H9 (cell line): Measurements from ENCODE around the gene RHBDL1. TPM values are rescaled to one million over a fixed set of nuclear protein-coding genes. Genes with fewer than 3 reads are reported as not detected.

Experiments
- DNase-seq: peaks from one replicate; pipeline ENCODE4 v3.0.0-alpha.2; 2017
- H2AFZ ChIP-seq: one replicate; pipeline ENCODE4 v1.6.1; 2013; ENCODE audit warnings: mild to moderate bottlenecking, low read length, control low read depth, moderate library complexity
- H2AK5ac ChIP-seq: 2 replicates; pipeline ENCODE4 v1.6.1; 2013; ENCODE audit warnings: low read length, control low read depth, mixed read lengths; ENCODE audit not compliant: insufficient read length
- H2BK120ac ChIP-seq: one replicate; pipeline ENCODE4 v1.6.1; 2013; ENCODE audit warnings: low read depth, mild to moderate bottlenecking, low read length, control low read depth, inconsistent platforms; ENCODE audit not compliant: poor library complexity, severe bottlenecking
- H2BK12ac ChIP-seq: 2 replicates; pipeline ENCODE4 v1.6.1; 2013; ENCODE audit warnings: low read length, control low read depth, mixed read lengths, low read depth; ENCODE audit not compliant: insufficient read length
- H2BK15ac ChIP-seq: 2 replicates; pipeline ENCODE4 v1.6.1; 2013; ENCODE audit warnings: low read depth, low read length, control low read depth
- H2BK20ac ChIP-seq: one replicate; pipeline ENCODE4 v1.6.1; 2013; ENCODE audit warnings: low read depth, mild to moderate bottlenecking, low read length, control low read depth, inconsistent platforms; ENCODE audit not compliant: poor library complexity, severe bottlenecking
- H2BK5ac ChIP-seq: 2 replicates; pipeline ENCODE4 v1.6.1; 2013; ENCODE audit warnings: low read length, control low read depth, mixed read lengths; ENCODE audit not compliant: insufficient read length
- H3K14ac ChIP-seq: 2 replicates; pipeline ENCODE4 v1.6.1; 2013; ENCODE audit warnings: low read length, control low read depth; ENCODE audit not compliant: insufficient read depth
- H3K18ac ChIP-seq: 2 replicates; pipeline ENCODE4 v1.6.1; 2013; ENCODE audit warnings: low read depth, mild to moderate bottlenecking, mixed read lengths, low read length, control low read depth; ENCODE audit not compliant: insufficient read length
- H3K23ac ChIP-seq: 2 replicates; pipeline ENCODE4 v1.6.1; 2013; ENCODE audit warnings: low read length, control low read depth, mixed read lengths, low read depth; ENCODE audit not compliant: insufficient read length
- H3K23me2 ChIP-seq: 2 replicates; pipeline ENCODE4 v1.6.1; 2013; ENCODE audit warnings: low read depth, mild to moderate bottlenecking, mixed read lengths, low read length, control low read depth; ENCODE audit not compliant: insufficient read length, poor library complexity, severe bottlenecking
- H3K27ac ChIP-seq: 2 replicates; pipeline ENCODE4 v1.5.1; 2013; ENCODE audit warnings: low read length, control low read depth, mixed read lengths, low read depth; ENCODE audit not compliant: insufficient read length
- H3K27me3 ChIP-seq: 2 replicates; pipeline ENCODE4 v1.6.1; 2013; ENCODE audit warnings: low read length, control low read depth, inconsistent platforms; ENCODE audit not compliant: insufficient read depth
- H3K4ac ChIP-seq: 2 replicates; pipeline ENCODE4 v1.6.1; 2013; ENCODE audit warnings: low read depth, mild to moderate bottlenecking, control low read depth, inconsistent platforms, low read length, moderate library complexity
- H3K4me1 ChIP-seq: 2 replicates; pipeline ENCODE4 v1.6.1; 2013; ENCODE audit warnings: low read length, control low read depth, inconsistent platforms; ENCODE audit not compliant: insufficient read depth
- H3K4me2 ChIP-seq: 2 replicates; pipeline ENCODE4 v1.6.1; 2013; ENCODE audit warnings: low read length, control low read depth, mixed read lengths; ENCODE audit not compliant: insufficient read length, insufficient read depth
- H3K56ac ChIP-seq: 2 replicates; pipeline ENCODE4 v1.6.1; 2013; ENCODE audit warnings: low read depth, mild to moderate bottlenecking, mixed read lengths, low read length, control low read depth; ENCODE audit not compliant: insufficient read length
- H3K79me1 ChIP-seq: 2 replicates; pipeline ENCODE4 v1.6.1; 2013; ENCODE audit warnings: low read depth, mild to moderate bottlenecking, moderate library complexity, low read length, control low read depth, inconsistent platforms; ENCODE audit not compliant: insufficient read depth, poor library complexity, severe bottlenecking
- H3K79me2 ChIP-seq: 2 replicates; pipeline ENCODE4 v1.6.1; 2013; ENCODE audit warnings: low read length, control low read depth, inconsistent platforms; ENCODE audit not compliant: insufficient read depth
- H3K9ac ChIP-seq: 2 replicates; pipeline ENCODE4 v1.6.1; 2013; ENCODE audit warnings: low read length, control low read depth, mixed read lengths; ENCODE audit not compliant: insufficient read length; ENCODE audit errors: extremely low read depth
- H3K9me3 ChIP-seq: one replicate; pipeline ENCODE4 v1.6.1; 2013; ENCODE audit warnings: low read depth, low read length, inconsistent platforms; ENCODE audit not compliant: control insufficient read depth
- H3T11ph ChIP-seq: one replicate; pipeline ENCODE4 v1.6.1; 2013; ENCODE audit warnings: mild to moderate bottlenecking, low read length, control low read depth, inconsistent platforms
- H4K20me1 ChIP-seq: one replicate; pipeline ENCODE4 v1.6.1; 2013; ENCODE audit not compliant: control insufficient read depth, insufficient read length, insufficient read depth
- H4K5ac ChIP-seq: 2 replicates; pipeline ENCODE4 v1.6.1; 2013; ENCODE audit warnings: low read depth, mild to moderate bottlenecking, mixed read lengths, low read length, control low read depth; ENCODE audit not compliant: insufficient read length
- H4K8ac ChIP-seq: replicated peaks from 2 replicates; pipeline ENCODE4 v1.6.1; 2013; ENCODE audit warnings: low read length, control low read depth, mixed read lengths, low read depth; ENCODE audit not compliant: insufficient read length
- H4K91ac ChIP-seq: 2 replicates; pipeline ENCODE4 v1.6.1; 2013; ENCODE audit warnings: low read depth, mild to moderate bottlenecking, moderate library complexity, mixed read lengths, low read length, control low read depth; ENCODE audit not compliant: insufficient read length
- H3K27ac Mint-ChIP-seq, 3 experiments: 2 replicates in 2 of 3; 3 replicates in 1 of 3; pipeline ENCODE4 v1.8.0; 2020 to 2021; ENCODE audit warnings: mixed read lengths in 3 of 3, mild to moderate bottlenecking in 1 of 3, moderate library complexity in 1 of 3
- H3K27me3 Mint-ChIP-seq: 2 replicates; pipeline ENCODE4 v1.8.0; 2021; ENCODE audit warnings: low read depth, mild to moderate bottlenecking, moderate library complexity, mixed read lengths
- H3K36me3 Mint-ChIP-seq, 3 experiments: 2 replicates in 2 of 3; 3 replicates in 1 of 3; pipeline ENCODE4 v1.8.0; 2020 to 2021; ENCODE audit warnings: low read depth in 3 of 3, mixed read lengths in 3 of 3; ENCODE audit not compliant: insufficient read depth in 1 of 3
- H3K4me1 Mint-ChIP-seq, 2 experiments: 2 replicates each; pipeline ENCODE4 v1.8.0; 2020; ENCODE audit warnings: mixed read lengths in 2 of 2
- H3K4me3 Mint-ChIP-seq, 2 experiments: 2 replicates in 1 of 2; 3 replicates in 1 of 2; pipeline ENCODE4 v1.8.0; 2020 to 2021; ENCODE audit warnings: mild to moderate bottlenecking in 2 of 2, mixed read lengths in 2 of 2, moderate library complexity in 1 of 2
- H3K9me3 Mint-ChIP-seq, 2 experiments: 2 replicates in 1 of 2; 3 replicates in 1 of 2; pipeline ENCODE4 v1.8.0; 2020; ENCODE audit warnings: mild to moderate bottlenecking in 2 of 2, mixed read lengths in 2 of 2, moderate library complexity in 1 of 2
- WGBS: extraction: QIAGEN DNeasy Blood & Tissue Kit; methylation state at CpG from one replicate; pipeline ENCODE4 v1.1.7; 2013; ENCODE audit warnings: missing lambda C conversion rate, low lambda C conversion rate, mixed read lengths; ENCODE audit not compliant: insufficient read length; ENCODE audit errors: extremely low coverage; 5-methylcytosine and 5-hydroxymethylcytosine counted together
- total RNA-seq: library from RNA; stranded (reverse); gene quantifications from 2 replicates; pipeline ENCODE4 v1.2.1, GENCODE V29; 2021
- TF ChIP-seq, protein P1 (sequence below): fragments of 200-600 bp; sonication (generic); conservative IDR thresholded peaks from 3 replicates; pipeline ENCODE4 v1.8.0; 2021; ENCODE audit warnings: antibody characterized with exemption, mild to moderate bottlenecking

The RHBDL1 gene
- total RNA-seq, 1 experiment from 2014 or later = 7.6 TPM

DNA sequence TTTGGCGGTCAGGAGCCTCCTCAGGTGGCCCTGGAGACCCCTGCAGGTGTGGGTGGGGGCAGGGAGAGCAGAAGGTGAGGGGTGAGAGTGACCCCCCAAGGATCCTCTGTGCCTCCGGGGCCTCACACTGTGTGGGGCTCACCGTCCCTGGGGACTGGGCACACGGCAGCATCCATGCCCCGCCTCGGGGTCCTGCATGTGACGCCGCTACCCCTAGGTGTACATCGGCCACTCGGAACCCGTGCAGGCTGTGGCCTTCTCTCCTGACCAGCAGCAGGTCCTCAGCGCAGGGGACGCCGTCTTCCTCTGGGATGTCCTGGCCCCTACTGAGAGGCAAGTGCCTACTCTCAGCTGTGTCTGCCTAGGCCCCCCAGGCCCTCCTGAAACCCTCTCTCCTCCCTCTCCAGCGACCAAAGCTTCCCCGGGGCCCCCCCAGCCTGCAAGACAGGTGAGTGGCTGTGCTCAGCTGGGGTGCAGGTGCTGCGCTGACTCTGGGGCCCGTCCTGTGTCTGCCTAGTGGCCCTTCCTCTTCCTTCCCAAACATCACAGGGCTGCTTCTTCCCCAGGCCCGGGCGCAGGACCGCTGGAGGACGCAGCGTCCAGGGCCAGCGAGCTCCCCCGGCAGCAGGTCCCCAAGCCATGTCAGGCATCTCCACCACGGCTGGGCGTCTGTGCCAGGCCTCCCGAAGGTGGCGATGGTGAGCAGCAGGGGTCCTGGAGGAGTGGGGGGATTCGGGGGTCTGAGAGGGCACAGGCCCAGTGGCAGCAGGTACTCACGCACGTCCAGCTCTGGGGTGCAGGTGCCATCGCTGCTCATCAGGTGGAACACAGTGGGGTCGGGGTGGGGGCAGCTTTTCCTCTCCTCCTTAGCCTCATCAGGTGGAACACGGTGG lies 16.5 kb upstream of the RHBDL1 start:
- no peaks in the 10 kb centered on the region for H3K79me1 ChIP-seq

More for the DNA sequence above, 16.5 kb upstream of the RHBDL1 start:
- Histone ChIP-seq H3K27me3 (no peaks in the 10 kb centered on the region), H3K23ac (no peak overlapping the region), H3K4ac (no peak overlapping the region), H2BK15ac (no peak overlapping the region), H2AFZ (no peak overlapping the region), H3T11ph (no peak overlapping the region), H4K8ac (no peak overlapping the region), H3K56ac (no peak overlapping the region), H4K91ac (no peak overlapping the region), H3K27ac (no peak overlapping the region), H3K14ac (no peak overlapping the region), H3K23me2 (no peaks in the 10 kb centered on the region), H4K5ac (no peak overlapping the region), H3K18ac (no peak overlapping the region), H2BK120ac (no peak overlapping the region), H2BK5ac (no peak overlapping the region), H3K4me1 (no peaks in the 10 kb centered on the region; the same call in 1 of the 2 replicates), H3K9me3 (no peaks in the 10 kb centered on the region), H2BK20ac (no peak overlapping the region), H2BK12ac (no peak overlapping the region), H4K20me1 (no peaks in the 10 kb centered on the region), H3K4me2 (no peak overlapping the region), H3K79me2 (no peaks in the 10 kb centered on the region), H2AK5ac (no peak overlapping the region), H3K9ac (no peak overlapping the region)
- Mint-ChIP-seq H3K9me3 (no peaks in the 10 kb centered on the region), H3K36me3 (peaks cover 2 to 13% (median 8%) of the 10 kb centered on the region in 3 experiments; a peak in 5 of 7 replicates), H3K27me3 (no peaks in the 10 kb centered on the region), H3K27ac (no peak overlapping the region), H3K4me3 (no peak overlapping the region), H3K4me1 (peaks cover 0 to 5% of the 10 kb centered on the region in 2 experiments; a peak in 2 of 4 replicates)
- no CpG with 5 or more reads among the region's 35 CpGs for WGBS
- no peak for DNase-seq
- TF ChIP-seq, protein P1, sequence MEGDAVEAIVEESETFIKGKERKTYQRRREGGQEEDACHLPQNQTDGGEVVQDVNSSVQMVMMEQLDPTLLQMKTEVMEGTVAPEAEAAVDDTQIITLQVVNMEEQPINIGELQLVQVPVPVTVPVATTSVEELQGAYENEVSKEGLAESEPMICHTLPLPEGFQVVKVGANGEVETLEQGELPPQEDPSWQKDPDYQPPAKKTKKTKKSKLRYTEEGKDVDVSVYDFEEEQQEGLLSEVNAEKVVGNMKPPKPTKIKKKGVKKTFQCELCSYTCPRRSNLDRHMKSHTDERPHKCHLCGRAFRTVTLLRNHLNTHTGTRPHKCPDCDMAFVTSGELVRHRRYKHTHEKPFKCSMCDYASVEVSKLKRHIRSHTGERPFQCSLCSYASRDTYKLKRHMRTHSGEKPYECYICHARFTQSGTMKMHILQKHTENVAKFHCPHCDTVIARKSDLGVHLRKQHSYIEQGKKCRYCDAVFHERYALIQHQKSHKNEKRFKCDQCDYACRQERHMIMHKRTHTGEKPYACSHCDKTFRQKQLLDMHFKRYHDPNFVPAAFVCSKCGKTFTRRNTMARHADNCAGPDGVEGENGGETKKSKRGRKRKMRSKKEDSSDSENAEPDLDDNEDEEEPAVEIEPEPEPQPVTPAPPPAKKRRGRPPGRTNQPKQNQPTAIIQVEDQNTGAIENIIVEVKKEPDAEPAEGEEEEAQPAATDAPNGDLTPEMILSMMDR = no peak
